ENCODE measurements around the gene KLF1. TPM values are rescaled to one million over a fixed set of nuclear protein-coding genes. Genes with fewer than 3 reads are reported as not detected.

The KLF1 gene
- total RNA-seq, 1 experiment from 2014 or later = 0.30 TPM

DNA sequence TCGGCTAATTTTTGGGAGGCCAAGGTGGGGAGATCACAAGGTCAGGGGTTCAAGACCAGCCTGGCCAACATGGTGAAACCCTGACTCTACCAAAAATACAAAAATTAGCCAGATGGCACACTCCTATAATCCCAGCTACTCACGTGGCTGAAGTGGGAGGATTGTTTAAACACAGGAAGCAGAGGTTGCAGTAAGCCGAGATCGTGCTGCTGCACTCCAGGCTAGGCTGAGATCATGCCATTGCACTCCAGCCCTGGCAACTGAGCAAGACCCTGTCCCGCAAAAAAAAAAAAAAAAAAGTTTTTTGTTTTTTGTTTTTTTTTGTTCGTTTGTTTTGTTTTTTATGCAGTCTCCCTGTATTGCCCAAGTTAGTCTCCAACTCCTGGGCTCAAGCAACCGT, 27.5 kb downstream of the KLF1 start:
- DNase-seq (ENCODE audit: low spot score) = no peak
- Histone ChIP-seq H3K9me3 (ENCODE audit: low read depth, low read length, poor library complexity, severe bottlenecking) (no peaks in the 10 kb centered on the region), H3K4me3 (ENCODE audit: low read depth, low read length, poor library complexity, severe bottlenecking) (no peak overlapping the region), H3K27me3 (replicated peaks; ENCODE audit: insufficient read depth, low read depth, low read length, poor library complexity) (no peaks in the 10 kb centered on the region), H3K4me1 (ENCODE audit: insufficient read depth, low read length, poor library complexity, severe bottlenecking) (no peaks in the 10 kb centered on the region), H3K36me3 (ENCODE audit: insufficient read depth, low read length, poor library complexity, severe bottlenecking) (peaks cover 3% of the 10 kb centered on the region), H3K27ac (ENCODE audit: low read depth, low read length, poor library complexity, severe bottlenecking) (no peak overlapping the region)
- no peak for TF ChIP-seq EZH2 (IDR thresholded peaks at IDR 0.05; ENCODE audit: borderline replicate concordance, low read depth, low read length, poor library complexity, severe bottlenecking)
- TF ChIP-seq, protein P1, sequence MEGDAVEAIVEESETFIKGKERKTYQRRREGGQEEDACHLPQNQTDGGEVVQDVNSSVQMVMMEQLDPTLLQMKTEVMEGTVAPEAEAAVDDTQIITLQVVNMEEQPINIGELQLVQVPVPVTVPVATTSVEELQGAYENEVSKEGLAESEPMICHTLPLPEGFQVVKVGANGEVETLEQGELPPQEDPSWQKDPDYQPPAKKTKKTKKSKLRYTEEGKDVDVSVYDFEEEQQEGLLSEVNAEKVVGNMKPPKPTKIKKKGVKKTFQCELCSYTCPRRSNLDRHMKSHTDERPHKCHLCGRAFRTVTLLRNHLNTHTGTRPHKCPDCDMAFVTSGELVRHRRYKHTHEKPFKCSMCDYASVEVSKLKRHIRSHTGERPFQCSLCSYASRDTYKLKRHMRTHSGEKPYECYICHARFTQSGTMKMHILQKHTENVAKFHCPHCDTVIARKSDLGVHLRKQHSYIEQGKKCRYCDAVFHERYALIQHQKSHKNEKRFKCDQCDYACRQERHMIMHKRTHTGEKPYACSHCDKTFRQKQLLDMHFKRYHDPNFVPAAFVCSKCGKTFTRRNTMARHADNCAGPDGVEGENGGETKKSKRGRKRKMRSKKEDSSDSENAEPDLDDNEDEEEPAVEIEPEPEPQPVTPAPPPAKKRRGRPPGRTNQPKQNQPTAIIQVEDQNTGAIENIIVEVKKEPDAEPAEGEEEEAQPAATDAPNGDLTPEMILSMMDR (conservative IDR thresholded peaks at IDR 0.05; ENCODE audit: low read depth, low read length) = no peak
- BruUV-seq (replicated peaks) = no TSS peak
- ChIA-PET CTCF (no interaction called here), POLR2A (ENCODE audit: low non-redundant PET) (no interaction called here)
- intact Hi-C loops (cut with micrococcal nuclease; ENCODE audit: unreplicated experiment) = no loop called here

DNA sequence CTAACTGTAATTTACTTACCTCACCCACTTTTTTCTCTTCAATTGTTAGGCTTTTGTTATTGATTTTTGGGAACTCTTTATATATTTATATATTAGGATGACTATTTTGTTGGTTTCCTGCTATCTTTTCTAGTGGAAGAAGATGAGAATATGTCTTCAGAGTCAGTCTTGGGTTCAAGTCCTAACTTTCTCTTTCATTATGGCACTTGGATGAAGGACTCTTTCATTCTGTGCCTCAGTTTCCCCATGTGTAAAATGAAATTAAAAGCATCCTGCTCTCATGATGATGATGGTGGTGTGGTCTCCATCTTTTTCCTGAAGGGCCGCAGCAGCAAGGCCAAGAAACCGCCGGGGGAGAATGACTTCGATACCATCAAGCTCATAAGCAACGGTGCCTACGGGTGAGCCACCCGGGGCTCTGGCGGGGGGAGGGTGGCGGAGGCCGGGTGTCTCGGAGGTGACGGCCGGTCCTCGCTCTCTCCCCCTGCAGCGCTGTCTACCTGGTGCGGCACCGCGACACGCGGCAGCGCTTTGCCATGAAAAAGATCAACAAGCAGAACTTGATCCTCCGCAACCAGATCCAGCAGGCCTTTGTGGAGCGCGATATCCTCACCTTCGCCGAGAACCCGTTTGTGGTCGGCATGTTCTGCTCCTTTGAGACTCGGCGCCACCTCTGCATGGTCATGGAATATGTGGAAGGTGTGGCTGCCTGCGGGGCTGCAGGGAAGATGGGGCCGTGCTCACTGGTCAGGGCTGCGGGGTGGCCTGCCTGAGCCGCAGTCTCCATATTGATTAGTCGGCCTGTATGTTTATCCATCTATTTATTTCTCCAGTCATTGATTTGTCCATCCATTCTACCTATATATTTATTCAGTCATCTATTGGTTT, 28.7 kb downstream of the KLF1 start:
- ChIA-PET CTCF (interaction anchor here (0.6 kb wide), 4 partner anchors 10 to 1562 kb away, joined by 5 to 10 read pairs (median 6); no protein-coding TSS in a partner anchor), POLR2A (ENCODE audit: low non-redundant PET) (no interaction called here)
- TF ChIP-seq, protein P1 (conservative IDR thresholded peaks at IDR 0.05; ENCODE audit: low read depth, low read length) = no peak
- TF ChIP-seq EZH2 (IDR thresholded peaks at IDR 0.05; ENCODE audit: borderline replicate concordance, low read depth, low read length, poor library complexity, severe bottlenecking) = no peak
- no peak overlapping the region for H3K27ac ChIP-seq (ENCODE audit: low read depth, low read length, poor library complexity, severe bottlenecking)
- no peaks in the 10 kb centered on the region for H3K9me3 ChIP-seq (ENCODE audit: low read depth, low read length, poor library complexity, severe bottlenecking)
- no peak overlapping the region for H3K4me3 ChIP-seq (ENCODE audit: low read depth, low read length, poor library complexity, severe bottlenecking)
- intact Hi-C loops (cut with micrococcal nuclease; ENCODE audit: unreplicated experiment) = no loop called here
- DNase-seq (ENCODE audit: low spot score) = no peak
- no TSS peak for BruUV-seq (replicated peaks)
- H3K27me3 ChIP-seq (replicated peaks; ENCODE audit: insufficient read depth, low read depth, low read length, poor library complexity) = no peaks in the 10 kb centered on the region
- H3K4me1 ChIP-seq (ENCODE audit: insufficient read depth, low read length, poor library complexity, severe bottlenecking) = no peaks in the 10 kb centered on the region
- H3K36me3 ChIP-seq (ENCODE audit: insufficient read depth, low read length, poor library complexity, severe bottlenecking) = peaks cover 3% of the 10 kb centered on the region

DNA sequence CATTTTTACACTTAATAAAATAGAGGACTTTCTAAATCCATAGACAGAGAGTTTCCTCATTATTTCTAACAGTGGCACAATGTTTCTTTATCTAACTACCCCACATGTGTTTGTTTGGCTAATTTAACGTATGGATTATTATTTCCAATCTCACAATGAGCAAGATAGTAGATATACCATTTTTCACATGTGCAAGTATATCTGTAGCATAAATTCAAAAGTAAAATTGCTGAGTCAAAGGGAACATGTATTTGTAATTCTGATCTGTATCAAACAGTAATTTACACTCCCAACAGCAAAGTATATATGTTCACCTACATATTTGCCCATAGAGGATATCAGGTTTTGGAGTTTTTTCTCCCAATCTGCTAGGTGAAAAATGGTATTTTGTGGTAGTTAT, 30.3 kb downstream of the KLF1 start:
- no peaks in the 10 kb centered on the region for H3K9me3 ChIP-seq (ENCODE audit: low read depth, low read length, poor library complexity, severe bottlenecking)
- H3K4me3 ChIP-seq (ENCODE audit: low read depth, low read length, poor library complexity, severe bottlenecking) = no peak overlapping the region
- BruUV-seq (replicated peaks) = no TSS peak
- TF ChIP-seq, protein P1 (conservative IDR thresholded peaks at IDR 0.05; ENCODE audit: low read depth, low read length) = no peak
- no peak for TF ChIP-seq EZH2 (IDR thresholded peaks at IDR 0.05; ENCODE audit: borderline replicate concordance, low read depth, low read length, poor library complexity, severe bottlenecking)
- ChIA-PET CTCF (no interaction called here), POLR2A (ENCODE audit: low non-redundant PET) (no interaction called here)
- no peak for DNase-seq (ENCODE audit: low spot score)
- H3K36me3 ChIP-seq (ENCODE audit: insufficient read depth, low read length, poor library complexity, severe bottlenecking) = peaks cover 3% of the 10 kb centered on the region
- no peaks in the 10 kb centered on the region for H3K27me3 ChIP-seq (replicated peaks; ENCODE audit: insufficient read depth, low read depth, low read length, poor library complexity)
- no peak overlapping the region for H3K27ac ChIP-seq (ENCODE audit: low read depth, low read length, poor library complexity, severe bottlenecking)
- intact Hi-C loops (cut with micrococcal nuclease; ENCODE audit: unreplicated experiment) = no loop called here
- no peaks in the 10 kb centered on the region for H3K4me1 ChIP-seq (ENCODE audit: insufficient read depth, low read length, poor library complexity, severe bottlenecking)
